Epidermal melanocyte (primary cell): ENCODE measurements around the gene TACC2.

Experiments used
- DNase-seq: peaks from one replicate; pipeline ENCODE4 v3.0.0; 2011; ENCODE audit warnings: low spot score; ENCODE audit not compliant: insufficient read length

Gene TACC2

GRCh38 chr10:122269059-122269687, 280.2 kb downstream of the TACC2 start:
- DNase-seq = no peak

GRCh38 chr10:122271076-122271475, 282.1 kb downstream of the TACC2 start, which contains the start of gene BTBD16:
TSS of gene BTBD16 (plus strand) at chr10:122271296. CDS start at chr10:122275082, 3,786 bp downstream.
- no peak for DNase-seq

- no peak for DNase-seq
These were observed 285.1 kb downstream of the TACC2 start for GRCh38 chr10:122273966-122274545.

- DNase-seq = no peak
These were observed 287.7 kb downstream of the TACC2 start for GRCh38 chr10:122276611-122277208.

- DNase-seq = no peak
These were observed 288.7 kb downstream of the TACC2 start for GRCh38 chr10:122277526-122278136.

- no peak for DNase-seq
These were observed 290.8 kb downstream of the TACC2 start for GRCh38 chr10:122279725-122280141.

GRCh38 chr10:122280156-122280555, 291.2 kb downstream of the TACC2 start:
- no peak for DNase-seq

GRCh38 chr10:122281018-122281626, 292.2 kb downstream of the TACC2 start:
- no peak for DNase-seq

GRCh38 chr10:122281751-122282150, 292.8 kb downstream of the TACC2 start:
- no peak for DNase-seq

- no peak for DNase-seq
These were observed 293.3 kb downstream of the TACC2 start for GRCh38 chr10:122282253-122282671.

- DNase-seq = no peak
These were observed 293.9 kb downstream of the TACC2 start for GRCh38 chr10:122282909-122283308.

GRCh38 chr10:122285506-122286444, 296.8 kb downstream of the TACC2 start:
- DNase-seq = no peak

- DNase-seq = no peak
These were observed 297.9 kb downstream of the TACC2 start for GRCh38 chr10:122286867-122287266.

GRCh38 chr10:122287570-122287969, 298.6 kb downstream of the TACC2 start:
- DNase-seq = no peak

- DNase-seq = no peak
These were observed 299.3 kb downstream of the TACC2 start for GRCh38 chr10:122288262-122288661.

- no peak for DNase-seq
These were observed 300.0 kb downstream of the TACC2 start for GRCh38 chr10:122288917-122289316.

- DNase-seq = no peak
These were observed 301.4 kb downstream of the TACC2 start for GRCh38 chr10:122290334-122290733.

- no peak for DNase-seq
These were observed 302.0 kb downstream of the TACC2 start for GRCh38 chr10:122290833-122291532.

GRCh38 chr10:122291739-122292138, 302.8 kb downstream of the TACC2 start:
- DNase-seq = no peak

- no peak for DNase-seq
These were observed 303.4 kb downstream of the TACC2 start for GRCh38 chr10:122292376-122292775.
